Measurements from ENCODE around the gene ACSBG1.

The ACSBG1 gene

DNA sequence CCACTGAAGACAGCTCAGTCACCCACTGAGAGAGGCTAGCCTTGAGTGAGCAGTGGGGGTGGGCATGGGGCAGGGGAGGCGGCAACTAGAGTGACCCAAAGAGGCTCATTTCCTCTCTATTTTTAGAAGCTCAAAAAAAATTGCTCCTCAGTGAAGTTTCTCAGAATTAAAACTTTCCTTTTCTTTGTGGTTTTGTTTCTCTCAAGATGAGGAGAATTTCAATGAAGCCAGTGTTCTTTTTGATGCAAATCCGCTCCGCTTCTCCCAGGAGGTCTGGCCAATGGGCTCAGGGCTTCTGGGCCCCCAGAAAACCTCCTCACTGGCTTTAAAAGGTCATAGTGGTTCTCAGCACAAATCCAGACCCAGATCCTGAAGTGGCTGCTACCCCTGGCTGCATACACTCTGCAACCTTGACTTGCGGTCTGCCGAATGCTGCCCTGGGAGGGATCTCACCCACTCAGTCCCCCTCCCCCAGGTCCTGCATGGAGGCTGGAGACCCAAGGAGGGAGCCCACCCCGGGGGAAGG is at the start of gene ACSBG1:
TSS of gene ACSBG1 (minus strand) at position 51 of the 526 bp plus-strand sequence. CDS start 64 bp downstream, outside the sequence.
- no peak for DNase-seq (ENCODE audit: low read depth)

DNA sequence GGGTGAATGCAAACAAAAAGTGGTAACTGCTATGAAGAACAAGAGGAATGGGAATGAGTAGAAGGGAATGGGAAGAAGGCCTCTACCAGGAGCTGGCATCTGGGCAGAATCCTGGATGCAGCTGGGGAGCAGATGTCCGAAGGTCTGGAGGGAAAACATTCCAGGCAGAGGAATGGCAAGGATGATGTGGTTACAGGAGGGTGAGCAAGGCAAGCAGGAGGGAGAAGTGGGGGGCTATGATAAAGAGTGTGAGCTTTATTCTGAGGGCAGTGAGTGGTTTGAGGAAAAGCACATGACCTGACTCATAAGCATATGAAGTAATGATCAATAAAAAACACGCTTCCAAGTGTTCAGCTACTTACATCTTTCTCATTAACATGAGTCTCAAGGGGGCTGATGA is 48.0 kb upstream of the ACSBG1 start:
- DNase-seq (ENCODE audit: low read depth), result peak; percentile 79

- DNase-seq (ENCODE audit: low read depth), result peak; percentile 51
Measured at GRCh38 chr15:78280319-78281072, 46.1 kb upstream of the ACSBG1 start.

- DNase-seq (ENCODE audit: low read depth), result no peak
Measured at GRCh38 chr15:78276064-78276943, 41.9 kb upstream of the ACSBG1 start.

DNA sequence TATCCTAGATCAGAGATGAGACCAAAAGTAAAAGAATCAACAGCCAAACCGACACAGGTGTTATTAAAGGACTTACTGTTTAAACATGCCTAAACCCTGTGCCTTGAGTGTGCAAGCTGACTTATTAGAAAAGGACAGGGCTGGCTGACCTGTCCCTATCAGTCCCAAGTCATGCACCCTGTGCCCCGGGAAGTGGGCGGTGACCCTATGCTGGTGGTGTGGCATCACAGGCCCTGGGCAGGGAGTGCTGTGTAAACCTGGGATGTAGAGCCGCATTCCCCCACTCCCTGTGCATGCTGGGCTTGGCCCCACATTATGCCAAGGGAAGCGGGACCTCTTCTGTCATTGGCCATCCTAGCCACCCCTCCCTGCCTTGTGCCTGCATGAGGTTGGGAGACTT is 40.6 kb upstream of the ACSBG1 start:
- no peak for DNase-seq (ENCODE audit: low read depth)

DNA sequence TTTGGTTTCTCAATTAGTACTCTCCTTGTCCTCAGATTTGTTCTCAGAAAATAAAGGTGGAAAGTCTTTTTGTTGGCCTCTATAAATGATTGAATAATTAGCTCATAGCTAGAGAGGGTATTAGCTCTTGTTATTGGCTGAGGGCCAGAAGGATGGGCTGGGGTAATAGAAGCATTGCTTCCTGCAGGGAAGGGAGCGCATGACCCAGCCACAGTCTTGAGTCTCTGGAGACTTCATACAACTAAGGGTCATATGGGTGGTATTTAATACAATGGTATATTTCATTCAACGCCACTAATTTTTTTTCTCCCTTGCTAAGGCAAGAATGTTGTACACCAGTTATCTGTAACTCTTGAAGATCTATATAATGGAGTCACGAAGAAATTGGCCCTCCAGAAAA is 38.4 kb upstream of the ACSBG1 start:
- no peak for DNase-seq (ENCODE audit: low read depth)

DNA sequence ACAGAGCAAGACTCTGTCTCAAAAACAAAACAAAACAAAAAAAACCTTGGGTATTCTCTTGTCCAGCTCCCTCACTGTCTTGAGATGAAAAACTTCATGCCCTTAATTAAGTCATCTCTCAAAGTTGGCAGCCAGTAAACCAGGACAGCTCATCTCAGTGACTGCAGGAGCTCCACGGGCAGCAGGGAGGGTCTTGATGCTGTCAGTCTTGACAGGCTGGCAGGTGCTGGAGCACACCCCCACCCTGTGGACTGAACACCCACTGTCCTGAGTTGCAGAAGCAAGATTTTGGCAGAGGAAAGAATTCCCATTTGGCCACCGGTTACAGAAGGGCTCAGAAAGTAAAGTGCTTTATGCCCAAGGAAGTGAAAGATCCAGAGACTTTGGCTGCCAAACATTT is 38.0 kb upstream of the ACSBG1 start:
- DNase-seq (ENCODE audit: low read depth), result no peak

DNA sequence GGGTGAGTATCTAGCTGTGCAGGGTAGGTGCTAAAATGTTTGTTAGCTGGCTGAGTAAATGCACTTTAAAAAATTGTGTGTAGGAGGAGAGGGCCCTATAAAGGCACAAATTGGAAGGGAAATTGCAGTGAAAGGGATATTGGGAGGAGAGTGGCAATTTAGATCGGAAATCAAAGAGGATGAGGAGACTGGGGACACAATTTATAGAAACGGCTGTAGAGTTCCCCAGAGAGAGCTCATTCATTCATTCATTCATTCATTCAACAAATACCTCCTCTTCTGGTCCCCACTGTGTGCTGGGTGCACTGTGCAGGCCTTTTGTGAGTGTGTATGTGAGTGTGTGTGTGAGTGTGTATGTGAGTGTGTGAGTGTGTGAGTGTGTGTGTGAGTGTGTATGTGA is 32.4 kb upstream of the ACSBG1 start:
- DNase-seq (ENCODE audit: low read depth), result no peak

- no peak for DNase-seq (ENCODE audit: low read depth)
Measured at GRCh38 chr15:78266229-78266628, 31.9 kb upstream of the ACSBG1 start.

DNA sequence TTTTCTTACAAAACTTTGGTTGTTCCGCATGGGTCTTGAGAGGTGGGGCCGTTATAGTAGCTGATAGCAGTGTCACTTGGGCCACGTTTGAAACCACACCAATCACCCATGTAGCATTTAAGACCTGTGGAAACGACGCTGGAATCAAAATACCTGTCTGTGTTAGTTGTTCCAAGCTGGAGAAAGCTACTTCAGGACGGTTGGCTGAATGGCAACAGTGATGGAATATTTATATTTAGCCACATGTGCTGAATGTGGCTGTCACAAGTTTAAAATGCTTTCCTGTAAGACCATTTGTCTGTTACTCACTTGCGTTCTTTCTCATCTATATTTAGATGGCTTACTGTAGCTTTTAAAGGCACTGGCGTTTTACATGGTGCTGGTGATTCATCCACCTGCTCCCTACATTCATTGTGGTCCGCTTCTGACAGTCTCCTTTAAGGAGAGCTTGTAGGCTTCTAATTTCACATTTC is 31.4 kb upstream of the ACSBG1 start:
- DNase-seq (ENCODE audit: low read depth), result no peak

GRCh38 chr15:78265137-78265460 is 30.7 kb upstream of the ACSBG1 start:
- no peak for DNase-seq (ENCODE audit: low read depth)

GRCh38 chr15:78264304-78265136 is 30.2 kb upstream of the ACSBG1 start, which contains the start of gene DNAJA4:
Gene DNAJA4 (plus strand): TSS chr15:78264562. CDS start chr15:78264764, 202 bp downstream.
- DNase-seq (ENCODE audit: low read depth), result no peak

GRCh38 chr15:78263907-78264303 is 29.5 kb upstream of the ACSBG1 start:
- no peak for DNase-seq (ENCODE audit: low read depth)

GRCh38 chr15:78263351-78263781 is 29.0 kb upstream of the ACSBG1 start:
- no peak for DNase-seq (ENCODE audit: low read depth)

DNA sequence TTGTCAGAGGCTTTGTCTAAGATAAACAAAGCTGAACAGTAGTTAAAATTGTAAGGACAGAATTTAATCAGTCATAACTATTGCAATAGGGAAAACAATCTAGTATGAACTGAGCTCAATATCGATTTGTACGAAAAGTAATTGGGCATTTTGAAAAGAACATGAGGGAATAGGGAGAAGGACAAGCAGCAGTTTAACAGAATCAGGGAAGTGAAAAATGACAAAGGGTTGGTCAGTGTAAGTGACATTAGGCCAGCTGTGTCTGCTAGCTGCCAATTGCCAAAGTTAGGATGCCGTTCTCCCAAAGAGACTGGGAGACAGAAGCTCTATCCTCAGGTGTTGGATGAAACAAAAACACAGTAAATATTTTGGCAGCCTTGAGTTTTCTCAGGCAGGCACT is 26.7 kb upstream of the ACSBG1 start:
- no peak for DNase-seq (ENCODE audit: low read depth)

DNA sequence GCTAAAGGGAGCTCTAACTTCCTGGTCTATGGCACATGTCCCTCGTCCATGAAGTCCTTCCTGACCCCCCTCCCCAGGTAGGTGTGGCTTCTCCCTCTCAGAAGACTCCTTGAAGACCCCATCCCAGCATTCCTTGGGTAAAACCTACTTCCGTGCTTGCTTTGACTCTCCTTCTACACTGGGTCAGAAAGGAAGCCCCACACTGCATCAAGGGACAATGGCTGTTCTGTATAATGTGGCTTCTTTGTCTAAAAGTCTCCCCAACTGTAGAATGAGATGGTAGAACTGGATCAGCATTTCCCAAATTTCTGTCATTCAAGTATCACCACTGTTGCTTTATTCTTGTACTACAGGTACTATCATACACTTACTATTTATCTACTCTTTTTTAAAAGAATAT is 26.1 kb upstream of the ACSBG1 start:
- no peak for DNase-seq (ENCODE audit: low read depth)

DNA sequence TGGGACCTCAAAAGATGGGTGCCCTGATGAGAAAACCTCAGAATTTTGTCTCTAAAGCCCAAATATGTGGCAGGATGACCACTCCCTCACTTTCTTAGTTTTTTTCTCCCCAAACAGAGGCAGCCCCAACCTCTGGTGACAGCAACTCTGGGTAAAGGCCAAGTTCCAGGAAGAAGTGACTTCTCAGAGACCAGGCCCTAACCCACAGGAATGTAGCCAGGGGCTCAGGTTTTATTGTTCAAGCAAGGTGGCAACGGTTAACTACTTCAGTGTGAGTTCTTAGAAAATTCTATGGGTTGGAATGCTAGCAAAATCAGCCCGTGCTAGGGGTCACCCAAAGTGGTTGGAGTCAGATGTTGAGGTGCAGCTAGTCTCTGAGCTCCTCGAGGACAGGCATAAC is 24.9 kb upstream of the ACSBG1 start:
- no peak for DNase-seq (ENCODE audit: low read depth)

GRCh38 chr15:78257681-78258080 is 23.3 kb upstream of the ACSBG1 start:
- DNase-seq (ENCODE audit: low read depth), result no peak

GRCh38 chr15:78256044-78256437 is 21.7 kb upstream of the ACSBG1 start:
- no peak for DNase-seq (ENCODE audit: low read depth)

DNA sequence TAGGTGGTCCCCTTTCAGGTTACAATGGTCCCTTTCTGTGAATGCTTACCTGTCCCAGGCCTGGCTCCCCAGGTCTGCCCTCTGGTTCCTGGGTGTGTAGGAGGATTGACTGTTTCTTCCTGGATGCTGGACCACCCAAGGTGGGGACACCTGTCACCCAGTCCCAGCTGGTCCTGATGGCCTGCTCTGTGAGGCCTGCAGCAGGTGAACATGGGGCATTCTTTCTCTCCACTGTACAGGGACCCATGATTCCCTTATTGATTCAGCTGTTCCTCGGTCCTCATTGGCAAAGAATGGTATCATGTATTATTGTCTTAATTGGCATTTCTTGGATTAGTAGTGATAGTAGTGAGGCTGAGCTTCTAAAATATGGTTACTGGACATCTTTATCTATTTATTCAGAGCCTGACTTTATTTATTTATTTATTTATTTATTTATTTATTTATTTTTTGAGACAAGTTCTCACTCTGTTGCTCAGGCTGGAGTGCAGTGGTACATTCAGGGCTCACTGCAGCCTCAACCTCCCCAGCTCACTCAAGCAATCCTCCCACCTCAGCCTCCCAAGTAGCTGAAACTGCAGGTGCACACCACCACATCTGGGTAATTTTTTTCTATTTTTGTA is 21.2 kb upstream of the ACSBG1 start:
- no peak for DNase-seq (ENCODE audit: low read depth)

DNA sequence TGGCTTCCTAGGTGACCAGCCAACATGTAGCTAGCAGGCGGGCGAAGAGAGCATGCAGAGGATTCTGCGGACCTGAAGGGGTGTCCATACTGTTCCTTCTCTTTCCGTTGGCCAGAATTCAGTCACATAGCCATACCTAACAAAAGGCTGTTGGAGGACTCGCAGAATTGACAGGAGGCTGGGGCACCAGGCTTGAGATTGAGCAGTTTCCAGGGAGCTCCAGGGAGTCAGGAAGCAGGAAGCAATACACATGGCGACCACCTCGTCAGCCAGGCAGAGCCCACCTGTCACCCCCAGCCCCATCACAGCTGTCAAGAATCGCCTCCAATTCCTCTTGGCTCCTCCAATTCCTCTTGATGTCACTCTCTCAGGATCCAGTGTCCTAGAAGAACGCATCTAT is 16.8 kb upstream of the ACSBG1 start:
- no peak for DNase-seq (ENCODE audit: low read depth)

DNA sequence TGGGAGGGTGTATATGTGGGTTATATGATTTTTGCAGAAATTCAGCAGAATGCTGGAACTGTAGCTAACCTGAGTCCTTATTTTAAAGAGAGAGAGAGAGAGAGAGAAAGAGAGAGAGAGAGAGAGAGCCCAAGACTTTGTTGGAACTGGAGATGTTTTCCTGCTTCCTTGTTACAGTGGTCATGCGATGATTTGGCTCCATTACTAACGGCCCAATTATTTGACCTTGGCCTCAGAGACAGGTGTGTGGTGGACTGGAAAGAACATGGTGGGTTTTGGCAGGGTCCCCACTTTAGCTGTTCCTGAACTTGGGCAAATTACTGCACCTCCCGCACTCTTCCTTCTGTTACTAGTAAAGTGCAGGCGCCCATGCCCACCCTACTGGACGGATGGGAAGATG is 14.8 kb upstream of the ACSBG1 start:
- no peak for DNase-seq (ENCODE audit: low read depth)
